Breast epithelium (tissue), 3 donors: ENCODE results near the gene ITGB2.

Source experiments
- CTCF ChIP-seq, 3 donors: fragments of 450-650 bp; IDR thresholded peaks; one replicate each; pipeline ENCODE4 v1.5.1; 2016 to 2017; ENCODE audit warnings: antibody characterized with exemption in 3 of 3, mild to moderate bottlenecking in 3 of 3, moderate library complexity in 3 of 3
- POLR2A ChIP-seq: fragments of 450-650 bp; IDR thresholded peaks from one replicate; pipeline ENCODE4 v1.6.1; 2016; ENCODE audit warnings: antibody characterized with exemption, mild to moderate bottlenecking, moderate library complexity
- POLR2AphosphoS5 ChIP-seq, 3 donors: sonication (generic); formaldehyde crosslinking; IDR thresholded peaks; one replicate each; pipeline ENCODE4 v1.6.1; 2017; ENCODE audit warnings: antibody characterized with exemption in 3 of 3

- TF ChIP-seq POLR2A (no peak), CTCF (IDR thresholded peaks at IDR 0.05) (no peak), POLR2AphosphoS5 (IDR thresholded peaks at IDR 0.05) (no peak)
Measured at GRCh38 chr21:44880405-44881197, 40.1 kb downstream of the ITGB2 start.
